B cell (primary cell): ENCODE data around the gene S100A10. TPM values are rescaled to one million over a fixed set of nuclear protein-coding genes. Genes with fewer than 3 reads are reported as not detected.

Experiments used
- ATAC-seq: fragments of 200-7000 bp; cut with Tn5 transposase; one replicate; pipeline ENCODE4 v1.10.0; 2021; ENCODE audit warnings: low read depth, mild to moderate bottlenecking, moderate number of reproducible peaks, moderate library complexity
- CTCF ChIA-PET: fragments of 350-600 bp; sonication (Branson Sonifier 250); formaldehyde crosslinking; loops from one replicate; lab custom pipeline; 2021; ENCODE audit warnings: antibody characterized with exemption, inconsistent platforms; lab: Charles Lee
- POLR2A ChIA-PET: fragments of 350-600 bp; sonication (Branson Sonifier 250); formaldehyde crosslinking; loops from one replicate; lab custom pipeline; 2021; ENCODE audit warnings: antibody characterized with exemption; lab: Charles Lee
- DNase-seq: peaks from one replicate; pipeline ENCODE4 v3.0.0; 2013
- H2AFZ ChIP-seq: 2 replicates; pipeline ENCODE4 v1.6.1; 2012; ENCODE audit warnings: mild to moderate bottlenecking, low read depth, low read length; ENCODE audit not compliant: insufficient read depth, poor library complexity, severe bottlenecking
- H3K27ac ChIP-seq, 2 donors: 1 replicate in 1 of 2; 2 replicates in 1 of 2; pipeline ENCODE4 v1.5.1; 2012 to 2013; ENCODE audit warnings: low read length in 2 of 2, mild to moderate bottlenecking in 2 of 2, moderate library complexity in 1 of 2
- H3K27me3 ChIP-seq, 4 experiments: fragments of 200-600 bp in 1 of 4; sonication (generic) in 1 of 4; replicated peaks in 1 of 4; 1 replicate in 2 of 4; 2 replicates in 2 of 4; pipeline versions ENCODE4 v1.6.1 to v1.7.0; 2013 to 2016; ENCODE audit warnings: low read length in 3 of 4, mild to moderate bottlenecking in 2 of 4, mixed read lengths in 1 of 4, moderate library complexity in 1 of 4; ENCODE audit not compliant: insufficient read depth in 4 of 4, control insufficient read depth in 3 of 4; ENCODE audit errors: control extremely low read depth in 1 of 4
- H3K36me3 ChIP-seq, 2 experiments: replicated peaks in 1 of 2; 1 replicate in 1 of 2; 2 replicates in 1 of 2; pipeline versions ENCODE4 v1.6.1 to v1.7.1; 2013; ENCODE audit warnings: low read length in 1 of 2; ENCODE audit not compliant: insufficient read depth in 2 of 2, control insufficient read depth in 1 of 2; ENCODE audit errors: control extremely low read depth in 1 of 2, extremely low read depth in 1 of 2
- H3K4me1 ChIP-seq, 2 donors: fragments of 200-600 bp in 1 of 2; sonication (generic) in 1 of 2; 1 replicate in 1 of 2; 2 replicates in 1 of 2; pipeline versions ENCODE4 v1.5.1 to v1.6.1; 2013 to 2017; ENCODE audit warnings: low read length in 2 of 2; ENCODE audit not compliant: control insufficient read depth in 2 of 2, insufficient read depth in 2 of 2
- H3K4me2 ChIP-seq: replicated peaks from 2 replicates; pipeline ENCODE3; 2012; ENCODE audit warnings: mild to moderate bottlenecking, low read depth, low read length; ENCODE audit not compliant: poor library complexity, severe bottlenecking
- H3K4me3 ChIP-seq, 5 experiments: fragments of 200-600 bp in 1 of 5; sonication (generic) in 1 of 5; 1 replicate in 3 of 5; 2 replicates in 2 of 5; pipeline versions ENCODE4 v1.5.1 to v1.7.0; 2011 to 2016; ENCODE audit warnings: low read length in 4 of 5, mild to moderate bottlenecking in 4 of 5, low read depth in 2 of 5, control low read depth in 1 of 5, moderate library complexity in 1 of 5; ENCODE audit not compliant: insufficient read depth in 1 of 5; ENCODE audit errors: control extremely low read depth in 1 of 5, extremely low read depth in 1 of 5
- H3K79me2 ChIP-seq: fragments of 200-600 bp; sonication (generic); one replicate; pipeline ENCODE4 v1.6.0; 2016; ENCODE audit warnings: low read length; ENCODE audit not compliant: control insufficient read depth, insufficient read depth
- H3K9ac ChIP-seq: fragments of 200-600 bp; sonication (generic); 2 replicates; pipeline ENCODE4 v1.6.1; 2017; ENCODE audit warnings: mild to moderate bottlenecking, low read length, moderate library complexity
- H3K9me3 ChIP-seq, 3 donors: one replicate each; pipeline versions ENCODE4 v1.6.1 to v1.7.1; 2013; ENCODE audit warnings: low read length in 2 of 3; ENCODE audit not compliant: control insufficient read depth in 2 of 3, insufficient read depth in 1 of 3; ENCODE audit errors: control extremely low read depth in 1 of 3
- H4K20me1 ChIP-seq: 2 replicates; pipeline ENCODE4 v1.6.0; 2012; ENCODE audit warnings: mild to moderate bottlenecking, low read length; ENCODE audit not compliant: insufficient read depth, control insufficient read depth, poor library complexity, severe bottlenecking
- H3K27ac Mint-ChIP-seq: one replicate; pipeline ENCODE4 v1.8.0; 2021; ENCODE audit warnings: mixed read lengths
- H3K27me3 Mint-ChIP-seq: one replicate; pipeline ENCODE4 v1.8.0; 2021; ENCODE audit warnings: mixed read lengths
- H3K4me1 Mint-ChIP-seq: one replicate; pipeline ENCODE4 v1.8.0; 2021; ENCODE audit warnings: mixed read lengths
- H3K4me3 Mint-ChIP-seq: one replicate; pipeline ENCODE4 v1.8.0; 2021; ENCODE audit warnings: mixed read lengths
- H3K9me3 Mint-ChIP-seq: one replicate; pipeline ENCODE4 v1.8.0; 2022; ENCODE audit warnings: mixed read lengths; ENCODE audit not compliant: insufficient read depth
- EZH2 ChIP-seq: IDR thresholded peaks from 2 replicates; pipeline ENCODE4 v1.6.1; 2012; ENCODE audit warnings: borderline replicate concordance, low read depth, mild to moderate bottlenecking, moderate library complexity, low read length; ENCODE audit not compliant: insufficient read depth, poor library complexity, severe bottlenecking
- WGBS: methylation state at CpG from one replicate; pipeline ENCODE4 v1.1.5; 2013; ENCODE audit warnings: missing lambda C conversion rate; ENCODE audit not compliant: insufficient coverage; 5-methylcytosine and 5-hydroxymethylcytosine counted together
- intact Hi-C: fragments of 100-400 bp; cut with micrococcal nuclease; formaldehyde crosslinking; loops from one replicate; pipeline ENCODE4 v1.10.0; 2022
- polyA plus RNA-seq: library from polyadenylated mRNA; depleted of rRNA; stranded (reverse); fragments of >200 nt; gene quantifications from 2 replicates; pipeline ENCODE4 v1.2.3, GENCODE V29; 2012
- total RNA-seq, 2 donors: library from RNA; stranded (reverse); fragments of 120-200 nt in 1 of 2; gene quantifications; 1 replicate in 1 of 2; 2 replicates in 1 of 2; pipeline versions ENCODE4 v1.2.3 to v1.2.4, GENCODE V29; 2013 to 2022
- TF ChIP-seq, protein P1 (sequence below): fragments of 200-600 bp; IDR thresholded peaks from one replicate; pipeline ENCODE4 v1.8.0; 2022; ENCODE audit warnings: antibody characterized with exemption, mild to moderate bottlenecking

S100A10 gene
- total and polyA plus RNA-seq, 2 donors (not counting 1 experiment from before 2014, with no cell fraction given): 38.0 to 47.1 TPM

DNA sequence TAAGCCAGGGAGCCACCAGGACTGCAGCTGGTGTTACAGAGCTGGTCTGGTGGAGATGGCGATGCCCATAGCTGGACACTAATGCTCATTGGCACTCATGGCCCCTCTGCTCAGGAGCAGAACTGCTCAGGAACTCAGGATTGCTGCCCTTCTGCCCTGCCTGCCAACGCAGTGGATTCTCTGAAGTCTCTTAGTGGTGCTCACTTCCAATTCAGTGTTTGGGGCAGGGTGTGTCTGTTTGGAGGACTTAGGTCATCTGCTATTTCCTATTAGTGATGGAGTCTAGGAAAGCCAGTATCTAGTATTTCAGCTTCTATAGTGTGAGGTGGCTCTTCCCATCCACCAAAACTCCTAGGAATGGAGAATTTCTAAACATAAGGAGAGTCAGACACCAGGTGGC lies 29.1 kb downstream of the S100A10 start:
- no peak for ATAC-seq
- POLR2A ChIA-PET: no interaction called here
- Histone ChIP-seq H3K4me2 (no peak overlapping the region), H3K9me3 (no peaks in the 10 kb centered on the region), H2AFZ (no peak overlapping the region), H3K4me3 (no peak overlapping the region), H4K20me1 (no peaks in the 10 kb centered on the region), H3K9ac (no peak overlapping the region), H3K27ac (no peak overlapping the region), H3K4me1 (peaks cover 0 to 7% of the 10 kb centered on the region in 2 donors), H3K36me3 (no peaks in the 10 kb centered on the region), H3K79me2 (no peaks in the 10 kb centered on the region), H3K27me3 (peaks cover 0 to 10% (median 4%) of the 10 kb centered on the region in 4 experiments)
- Mint-ChIP-seq H3K27me3 (peaks cover 16% of the 10 kb centered on the region), H3K9me3 (no peaks in the 10 kb centered on the region), H3K4me1 (peaks cover 7% of the 10 kb centered on the region), H3K4me3 (no peak overlapping the region), H3K27ac (no peak overlapping the region)
- CTCF ChIA-PET: interaction anchor here (0.8 to 14.2 kb wide), 4 partner anchors 30 to 69 kb away, joined by 3 to 307 read pairs (median 3); no protein-coding TSS in a partner anchor
- TF ChIP-seq, protein P1, sequence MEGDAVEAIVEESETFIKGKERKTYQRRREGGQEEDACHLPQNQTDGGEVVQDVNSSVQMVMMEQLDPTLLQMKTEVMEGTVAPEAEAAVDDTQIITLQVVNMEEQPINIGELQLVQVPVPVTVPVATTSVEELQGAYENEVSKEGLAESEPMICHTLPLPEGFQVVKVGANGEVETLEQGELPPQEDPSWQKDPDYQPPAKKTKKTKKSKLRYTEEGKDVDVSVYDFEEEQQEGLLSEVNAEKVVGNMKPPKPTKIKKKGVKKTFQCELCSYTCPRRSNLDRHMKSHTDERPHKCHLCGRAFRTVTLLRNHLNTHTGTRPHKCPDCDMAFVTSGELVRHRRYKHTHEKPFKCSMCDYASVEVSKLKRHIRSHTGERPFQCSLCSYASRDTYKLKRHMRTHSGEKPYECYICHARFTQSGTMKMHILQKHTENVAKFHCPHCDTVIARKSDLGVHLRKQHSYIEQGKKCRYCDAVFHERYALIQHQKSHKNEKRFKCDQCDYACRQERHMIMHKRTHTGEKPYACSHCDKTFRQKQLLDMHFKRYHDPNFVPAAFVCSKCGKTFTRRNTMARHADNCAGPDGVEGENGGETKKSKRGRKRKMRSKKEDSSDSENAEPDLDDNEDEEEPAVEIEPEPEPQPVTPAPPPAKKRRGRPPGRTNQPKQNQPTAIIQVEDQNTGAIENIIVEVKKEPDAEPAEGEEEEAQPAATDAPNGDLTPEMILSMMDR: no peak
- TF ChIP-seq EZH2: no peak
- intact Hi-C loops: no loop called here
- 96% methylated on average over 2 of the region's 2 CpGs for WGBS
- DNase-seq: no peak

DNA sequence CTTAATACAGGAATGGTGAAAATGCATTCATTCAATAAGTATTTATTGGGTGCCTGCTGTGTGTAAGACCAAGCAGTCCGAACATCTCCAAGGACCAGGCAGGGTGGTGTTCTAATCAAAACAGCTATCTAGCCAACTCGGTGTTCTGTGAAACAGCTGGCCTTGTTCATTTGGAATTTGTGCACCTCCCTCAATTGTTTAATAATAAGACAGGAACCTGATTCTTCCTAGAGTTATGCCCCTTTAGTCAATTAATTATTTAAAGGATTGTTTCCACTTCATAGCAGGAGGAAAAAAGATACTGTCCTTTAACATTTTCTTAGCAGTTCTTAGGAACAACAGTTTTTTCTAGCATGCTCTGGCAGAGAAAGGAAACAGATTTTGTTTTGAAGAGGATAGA lies 30.4 kb downstream of the S100A10 start:
- Histone ChIP-seq H3K79me2 (no peaks in the 10 kb centered on the region), H3K27ac (no peak overlapping the region), H3K9me3 (no peaks in the 10 kb centered on the region), H2AFZ (no peak overlapping the region), H3K4me1 (peaks cover 0 to 5% of the 10 kb centered on the region in 2 donors), H3K4me2 (no peak overlapping the region), H3K36me3 (no peaks in the 10 kb centered on the region), H3K4me3 (no peak overlapping the region), H3K27me3 (peaks cover 0 to 10% (median 4%) of the 10 kb centered on the region in 4 experiments), H3K9ac (no peak overlapping the region), H4K20me1 (no peaks in the 10 kb centered on the region)
- WGBS: no CpG with 5 or more reads among the region's 2 CpGs
- ChIA-PET CTCF (interaction anchor here (14.2 kb wide), 1 partner anchor 37 kb away, joined by 307 read pairs; no protein-coding TSS in a partner anchor), POLR2A (interaction anchor here (0.7 kb wide), 1 partner anchor 17 kb away, joined by 3 read pairs; no protein-coding TSS in a partner anchor)
- Mint-ChIP-seq H3K27me3 (peaks cover 16% of the 10 kb centered on the region), H3K4me3 (no peak overlapping the region), H3K27ac (no peak overlapping the region), H3K4me1 (peaks cover 5% of the 10 kb centered on the region), H3K9me3 (no peaks in the 10 kb centered on the region)
- DNase-seq (no peak), ATAC-seq (no peak)
- intact Hi-C loops: no loop called here
- no peak for TF ChIP-seq EZH2
- TF ChIP-seq, protein P1: no peak
